Naive thymus-derived CD8-positive, alpha-beta T cell (primary cell): ENCODE measurements around the gene HTT. TPM values are rescaled to one million over a fixed set of nuclear protein-coding genes. Genes with fewer than 3 reads are reported as not detected.

Source experiments
- ATAC-seq, 2 donors: fragments of 150-1000 bp; cut with Tn5 transposase in 1 of 2; sonication (Bioruptor Pico), chemical (Tn5 transposase) in 1 of 2; 1 replicate in 1 of 2; 2 replicates in 1 of 2; pipeline ENCODE4 v1.10.0; 2021; ENCODE audit warnings: mild to moderate bottlenecking in 2 of 2, moderate library complexity in 2 of 2
- POLR2A ChIA-PET: fragments of 350-600 bp; sonication (Branson Sonifier 250); formaldehyde crosslinking; loops from one replicate; lab custom pipeline; 2021; ENCODE audit warnings: antibody characterized with exemption; lab: Charles Lee
- DNase-seq, 10 donors: peaks; one replicate each; pipeline versions ENCODE4 v3.0.0 to v3.0.0-alpha.2; 2020 to 2022
- H3K27ac Mint-ChIP-seq, 10 donors: one replicate each; pipeline ENCODE4 v1.8.0; 2020 to 2022; ENCODE audit warnings: mild to moderate bottlenecking in 10 of 10, mixed read lengths in 10 of 10, moderate library complexity in 4 of 10, inconsistent platforms in 1 of 10
- H3K27me3 Mint-ChIP-seq, 5 donors: one replicate each; pipeline ENCODE4 v1.8.0; 2021 to 2022; ENCODE audit warnings: mixed read lengths in 5 of 5
- H3K36me3 Mint-ChIP-seq, 3 donors: one replicate each; pipeline ENCODE4 v1.8.0; 2020 to 2022; ENCODE audit warnings: mixed read lengths in 3 of 3, mild to moderate bottlenecking in 2 of 3, inconsistent platforms in 1 of 3
- H3K4me1 Mint-ChIP-seq, 4 donors: one replicate each; pipeline ENCODE4 v1.8.0; 2021 to 2022; ENCODE audit warnings: mixed read lengths in 4 of 4
- H3K4me3 Mint-ChIP-seq, 10 donors: one replicate each; pipeline ENCODE4 v1.8.0; 2020 to 2022; ENCODE audit warnings: mild to moderate bottlenecking in 10 of 10, mixed read lengths in 10 of 10, moderate library complexity in 6 of 10, inconsistent platforms in 1 of 10
- H3K9me3 Mint-ChIP-seq, 9 donors: one replicate each; pipeline ENCODE4 v1.8.0; 2020 to 2022; ENCODE audit warnings: mixed read lengths in 9 of 9, mild to moderate bottlenecking in 3 of 9, inconsistent platforms in 1 of 9, moderate library complexity in 1 of 9
- polyA plus RNA-seq, 3 donors: library from polyadenylated mRNA; unstranded; fragments of 300-500 nt; fragmentation: Illumina TruSeq; gene quantifications; one replicate each; pipeline ENCODE4 v1.2.3, GENCODE V29; 2021
- total RNA-seq, 8 experiments: library from RNA in 2 of 8; stranded (reverse) in 2 of 8; gene quantifications; one replicate each; pipeline ENCODE4 v1.2.3 and lab custom pipeline; 2021 to 2026

HTT gene
- total and polyA plus RNA-seq, 5 experiments from 2014 or later: 2.2 to 64.6 (median 5.0) TPM

DNA sequence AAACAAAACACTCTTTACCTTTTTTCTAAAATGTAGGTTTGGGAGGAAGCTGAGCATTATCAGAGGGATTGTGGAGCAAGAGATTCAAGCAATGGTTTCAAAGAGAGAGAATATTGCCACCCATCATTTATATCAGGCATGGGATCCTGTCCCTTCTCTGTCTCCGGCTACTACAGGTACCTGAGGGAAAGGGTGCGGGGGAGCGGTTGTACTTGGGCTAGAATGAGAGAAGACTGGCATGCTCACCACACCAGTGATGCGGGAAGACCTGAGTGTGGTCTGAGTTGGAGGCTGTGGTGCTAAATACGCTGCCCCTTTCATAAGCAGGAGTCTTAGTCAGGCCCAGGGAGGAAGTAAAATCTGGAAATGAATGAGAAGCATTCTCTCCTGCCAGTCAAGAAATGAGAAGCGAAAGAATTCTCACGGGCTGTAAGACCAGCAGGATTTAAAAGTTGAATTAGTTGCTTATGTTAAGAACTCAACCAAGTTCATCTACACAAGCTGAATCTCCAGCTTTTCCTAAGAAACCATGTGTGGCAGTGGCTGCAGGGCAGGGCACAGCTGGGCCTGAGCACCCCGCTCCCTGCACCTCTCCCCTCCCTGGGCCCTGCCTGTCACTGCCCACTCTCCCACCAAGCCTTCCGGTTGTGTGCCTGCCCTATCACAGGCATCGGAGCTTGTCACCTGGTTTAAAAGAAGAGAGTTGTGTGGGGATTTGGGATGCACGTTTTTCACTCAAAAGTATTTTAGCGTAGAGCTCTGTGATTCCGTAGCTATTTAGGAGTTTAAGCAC lies 149.7 kb downstream of the HTT start:
- Mint-ChIP-seq H3K36me3 (peaks cover 9 to 75% (median 34%) of the 10 kb centered on the region in 3 donors), H3K27me3 (no peaks in the 10 kb centered on the region), H3K4me3 (no peak overlapping the region), H3K9me3 (no peaks in the 10 kb centered on the region), H3K27ac (peak overlapping the region in 3 of 10 donors; percentile 12 to 51 (median 19)), H3K4me1 (peaks cover 0 to 7% (median 3%) of the 10 kb centered on the region in 4 donors)
- POLR2A ChIA-PET: interaction anchor here (0.5 kb wide), 1 partner anchor 131 kb away, joined by 3 read pairs; no protein-coding TSS in a partner anchor
- no peak for ATAC-seq
- no peak for DNase-seq

DNA sequence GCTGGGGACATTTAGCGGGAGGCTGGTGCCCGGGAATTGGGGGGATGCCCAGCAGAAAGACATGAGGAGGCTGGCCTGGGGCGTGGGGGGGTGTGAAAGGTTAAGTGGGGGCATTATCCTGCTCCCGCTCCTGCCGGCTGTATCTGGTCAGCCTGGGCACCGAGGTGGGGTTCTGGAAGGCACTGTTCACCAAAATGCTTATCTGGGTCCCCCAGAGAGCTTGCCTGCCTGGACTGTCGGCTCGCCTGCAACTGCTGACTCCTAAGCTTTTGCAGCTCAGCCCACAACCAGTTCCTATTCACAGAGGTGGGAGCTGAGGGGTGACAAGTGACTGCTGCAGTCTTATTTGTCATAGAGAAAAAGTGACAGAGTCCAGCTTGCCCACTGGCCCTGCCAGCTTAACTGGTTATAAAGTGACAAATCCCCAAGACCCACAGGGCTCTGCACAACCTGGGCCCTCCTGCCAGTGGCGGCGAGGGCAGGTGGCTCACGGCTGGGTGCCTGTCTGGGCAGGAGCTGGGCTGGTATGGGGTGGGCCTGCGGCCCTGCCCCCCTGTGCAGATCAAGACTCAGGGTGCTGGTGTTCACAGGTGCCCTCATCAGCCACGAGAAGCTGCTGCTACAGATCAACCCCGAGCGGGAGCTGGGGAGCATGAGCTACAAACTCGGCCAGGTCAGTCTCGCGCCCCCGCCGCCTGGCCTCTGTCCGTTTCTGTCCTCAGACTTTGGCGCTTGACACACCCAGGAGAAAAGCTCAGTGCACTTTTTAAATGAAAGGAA lies 150.8 kb downstream of the HTT start:
- Mint-ChIP-seq H3K9me3 (no peaks in the 10 kb centered on the region), H3K36me3 (peaks cover 16 to 74% (median 36%) of the 10 kb centered on the region in 3 donors), H3K4me1 (peaks cover 0 to 7% (median 3%) of the 10 kb centered on the region in 4 donors), H3K27me3 (no peaks in the 10 kb centered on the region), H3K27ac (no peak overlapping the region), H3K4me3 (no peak overlapping the region)
- ATAC-seq (no peak), DNase-seq (no peak)
- POLR2A ChIA-PET: no interaction called here

DNA sequence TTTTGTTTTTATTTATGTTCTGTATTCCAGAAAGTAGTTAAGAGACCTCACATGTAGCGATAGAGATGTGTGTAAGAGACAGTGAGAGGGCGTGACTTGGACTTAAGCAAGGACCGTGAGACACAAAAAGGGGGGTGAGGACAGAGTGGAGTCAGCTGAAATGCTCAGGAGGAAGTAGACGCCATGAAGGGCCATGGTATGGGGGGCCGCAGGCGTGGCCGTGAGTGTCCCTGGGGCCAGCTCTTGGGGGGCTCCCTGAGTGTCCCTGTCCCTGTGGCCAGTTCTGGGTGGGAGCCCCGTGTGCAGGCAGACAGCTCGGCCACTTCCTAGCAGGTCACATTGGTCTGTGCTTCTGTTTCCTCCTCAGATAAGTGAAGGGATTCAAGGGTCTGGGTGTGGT lies 151.5 kb downstream of the HTT start:
- ATAC-seq (no peak), DNase-seq (peak in 1 of 10 donors; percentile 40)
- POLR2A ChIA-PET: interaction anchor here (1.2 kb wide), 1 partner anchor 14 kb away, joined by 4 read pairs; no protein-coding TSS in a partner anchor
- H3K4me1 Mint-ChIP-seq: peaks cover 0 to 7% (median 3%) of the 10 kb centered on the region in 4 donors
- H3K9me3 Mint-ChIP-seq: no peaks in the 10 kb centered on the region
- peak overlapping the region in 3 of 10 donors; percentile 3 to 42 (median 19) for H3K27ac Mint-ChIP-seq
- no peak overlapping the region for H3K4me3 Mint-ChIP-seq
- no peaks in the 10 kb centered on the region for H3K27me3 Mint-ChIP-seq
- H3K36me3 Mint-ChIP-seq: peaks cover 16 to 76% (median 38%) of the 10 kb centered on the region in 3 donors

DNA sequence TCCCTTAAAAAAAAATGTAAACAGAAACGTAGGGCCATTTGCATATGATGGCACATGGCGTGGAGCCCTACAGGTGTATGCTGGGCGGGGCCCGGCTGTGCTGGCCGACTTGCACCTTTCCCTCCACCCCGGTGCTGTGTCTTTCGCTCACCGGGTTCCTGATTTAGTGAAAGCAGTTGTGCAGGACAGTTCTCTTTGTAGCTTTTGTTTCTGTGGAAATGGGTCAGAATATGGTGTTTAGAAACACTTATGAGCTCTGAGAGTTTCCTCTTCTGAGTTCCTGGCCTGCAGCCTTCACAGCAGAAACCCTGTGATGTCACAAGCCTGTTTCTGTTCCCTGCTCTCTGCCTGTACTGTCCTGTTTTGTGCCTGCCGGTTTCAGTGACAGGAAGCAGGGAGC lies 152.0 kb downstream of the HTT start:
- peaks cover 0 to 7% (median under 1%) of the 10 kb centered on the region in 4 donors for H3K4me1 Mint-ChIP-seq
- H3K27ac Mint-ChIP-seq: peak overlapping the region in 1 of 10 donors; percentile 6
- POLR2A ChIA-PET: interaction anchor here (1.2 kb wide), 1 partner anchor 14 kb away, joined by 4 read pairs; no protein-coding TSS in a partner anchor
- ATAC-seq (no peak), DNase-seq (no peak)
- H3K27me3 Mint-ChIP-seq: no peaks in the 10 kb centered on the region
- H3K9me3 Mint-ChIP-seq: no peaks in the 10 kb centered on the region
- peaks cover 16 to 75% (median 35%) of the 10 kb centered on the region in 3 donors for H3K36me3 Mint-ChIP-seq
- H3K4me3 Mint-ChIP-seq: no peak overlapping the region

DNA sequence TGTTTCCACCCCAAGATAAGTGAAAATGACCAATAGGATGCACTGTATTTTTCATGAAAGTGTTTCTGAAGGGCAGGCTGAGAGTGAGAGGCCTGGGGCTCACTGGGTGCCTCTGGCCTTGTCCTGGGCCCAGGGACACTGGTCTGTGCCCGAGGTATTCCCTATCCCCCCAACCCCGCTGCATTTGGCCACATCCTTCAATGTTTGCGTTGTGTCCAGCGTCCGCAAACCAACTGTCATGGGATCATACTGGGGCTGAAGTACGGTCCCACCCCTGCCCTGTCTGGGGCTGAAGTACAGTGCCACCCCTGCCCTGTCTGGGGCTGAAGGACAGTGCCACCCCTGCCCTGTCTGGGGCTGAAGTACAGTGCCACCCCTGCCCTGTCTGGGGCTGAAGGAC lies 152.5 kb downstream of the HTT start:
- H3K36me3 Mint-ChIP-seq: peaks cover 16 to 75% (median 35%) of the 10 kb centered on the region in 3 donors
- no peaks in the 10 kb centered on the region for H3K9me3 Mint-ChIP-seq
- DNase-seq (no peak), ATAC-seq (no peak)
- POLR2A ChIA-PET: interaction anchor here (1.2 kb wide), 1 partner anchor 15 kb away, joined by 4 read pairs; no protein-coding TSS in a partner anchor
- H3K4me3 Mint-ChIP-seq: no peak overlapping the region
- peaks cover 0 to 7% (median 1%) of the 10 kb centered on the region in 4 donors for H3K4me1 Mint-ChIP-seq
- no peak overlapping the region for H3K27ac Mint-ChIP-seq
- no peaks in the 10 kb centered on the region for H3K27me3 Mint-ChIP-seq

DNA sequence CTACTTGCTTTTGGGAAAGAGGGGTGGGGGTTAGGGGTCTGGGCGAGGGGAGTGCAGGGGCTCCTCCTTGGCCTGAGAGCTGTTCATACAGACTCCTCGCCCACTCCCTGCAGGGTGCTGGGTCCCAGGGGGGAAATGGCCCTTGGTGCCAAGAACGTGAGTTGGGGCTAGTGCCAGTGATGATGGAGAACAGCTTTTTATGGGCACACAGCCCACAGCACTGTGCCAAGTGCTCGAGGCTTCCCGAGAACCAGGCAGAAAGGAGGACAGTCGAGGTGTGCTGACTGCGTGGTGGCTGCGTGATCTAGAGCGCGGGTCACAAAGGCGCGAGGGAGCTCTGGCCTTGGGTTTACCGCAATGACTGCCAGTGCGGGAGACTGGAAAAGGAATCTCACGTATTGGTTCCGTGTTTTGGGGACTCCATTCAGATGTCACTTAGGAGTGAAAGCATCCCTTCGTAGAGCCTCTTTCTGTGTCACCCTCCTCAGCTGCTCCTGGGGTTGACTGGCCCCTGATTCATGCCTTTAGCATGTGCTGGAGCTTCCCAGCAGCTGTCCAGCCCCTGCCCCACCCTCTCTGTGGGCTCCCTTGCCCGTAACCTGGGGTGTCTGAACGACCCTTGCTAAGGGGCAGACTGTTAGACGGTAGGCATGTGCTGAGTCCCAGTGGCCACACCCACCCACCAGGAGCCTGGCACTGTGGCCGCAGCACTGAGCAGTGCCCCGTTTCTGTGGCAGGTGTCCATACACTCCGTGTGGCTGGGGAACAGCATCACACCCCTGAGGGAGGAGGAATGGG lies 153.6 kb downstream of the HTT start:
- peaks cover 16 to 73% (median 36%) of the 10 kb centered on the region in 3 donors for H3K36me3 Mint-ChIP-seq
- peaks cover 0 to 7% (median 1%) of the 10 kb centered on the region in 4 donors for H3K4me1 Mint-ChIP-seq
- H3K27me3 Mint-ChIP-seq: no peaks in the 10 kb centered on the region
- no peaks in the 10 kb centered on the region for H3K9me3 Mint-ChIP-seq
- H3K4me3 Mint-ChIP-seq: no peak overlapping the region
- POLR2A ChIA-PET: no interaction called here
- DNase-seq: peak in 1 of 10 donors; percentile 31
- H3K27ac Mint-ChIP-seq: peak overlapping the region in 1 of 10 donors; percentile 11
- ATAC-seq: no peak

DNA sequence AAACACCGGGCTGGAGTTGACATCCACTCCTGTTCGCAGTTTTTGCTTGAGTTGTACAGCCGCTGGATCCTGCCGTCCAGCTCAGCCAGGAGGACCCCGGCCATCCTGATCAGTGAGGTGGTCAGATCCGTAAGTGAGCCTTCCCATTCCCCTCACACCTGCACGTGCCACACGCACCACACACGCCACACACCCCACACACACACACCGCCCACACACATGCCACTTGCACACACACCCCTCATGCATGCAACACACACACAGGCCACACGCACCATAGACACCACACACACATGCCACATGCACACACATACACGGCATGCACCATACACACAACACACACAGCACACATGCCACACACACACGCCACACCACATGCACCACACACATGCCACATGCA lies 154.4 kb downstream of the HTT start:
- ATAC-seq (no peak), DNase-seq (peak in 1 of 10 donors; percentile 36)
- Mint-ChIP-seq H3K27me3 (no peaks in the 10 kb centered on the region), H3K4me1 (peaks cover 0 to 4% (median 2%) of the 10 kb centered on the region in 4 donors), H3K9me3 (no peaks in the 10 kb centered on the region), H3K27ac (peak overlapping the region in 1 of 10 donors; percentile 82), H3K4me3 (no peak overlapping the region), H3K36me3 (peaks cover 12 to 70% (median 40%) of the 10 kb centered on the region in 3 donors)
- POLR2A ChIA-PET: no interaction called here

DNA sequence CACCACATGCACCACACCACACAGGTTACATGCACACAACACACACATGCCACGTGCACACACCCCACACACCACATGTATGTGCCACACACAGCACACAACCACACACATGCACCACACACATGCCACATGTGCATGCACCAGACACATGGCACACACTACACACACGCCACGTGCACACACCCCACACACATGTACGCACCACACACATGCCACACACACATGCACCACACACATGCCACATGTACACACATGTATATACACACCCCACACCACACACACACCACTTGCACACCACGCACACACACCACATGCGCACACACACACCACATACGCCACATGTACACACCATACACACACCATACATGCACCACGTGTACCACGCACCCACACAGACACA lies 154.8 kb downstream of the HTT start:
- H3K4me3 Mint-ChIP-seq: peak overlapping the region in 1 of 10 donors; percentile 61
- ATAC-seq (no peak), DNase-seq (no peak)
- peaks cover 0 to 4% (median 1%) of the 10 kb centered on the region in 4 donors for H3K4me1 Mint-ChIP-seq
- peaks cover 10 to 70% (median 40%) of the 10 kb centered on the region in 3 donors for H3K36me3 Mint-ChIP-seq
- H3K27ac Mint-ChIP-seq: peak overlapping the region in 2 of 10 donors; percentile 78 to 82
- POLR2A ChIA-PET: no interaction called here
- H3K9me3 Mint-ChIP-seq: no peaks in the 10 kb centered on the region
- H3K27me3 Mint-ChIP-seq: no peaks in the 10 kb centered on the region

DNA sequence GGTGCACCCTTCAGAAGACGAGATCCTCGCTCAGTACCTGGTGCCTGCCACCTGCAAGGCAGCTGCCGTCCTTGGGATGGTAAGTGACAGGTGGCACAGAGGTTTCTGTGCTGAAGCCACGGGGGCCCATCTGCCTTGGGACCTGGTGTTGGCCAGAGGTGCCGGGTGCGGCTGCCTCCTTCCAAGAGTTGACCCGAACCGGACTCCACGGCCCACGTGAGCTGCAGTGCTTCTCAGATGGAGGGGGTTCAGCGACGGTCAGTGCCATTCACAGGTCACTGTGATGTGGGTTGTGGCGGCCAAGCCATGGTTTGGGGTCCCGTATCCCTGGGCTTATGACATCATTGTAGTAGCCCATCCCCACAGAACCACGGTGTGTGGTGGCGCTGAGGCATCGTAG lies 155.5 kb downstream of the HTT start:
- POLR2A ChIA-PET: no interaction called here
- Mint-ChIP-seq H3K9me3 (no peaks in the 10 kb centered on the region), H3K4me3 (no peak overlapping the region), H3K36me3 (peaks cover 10 to 69% (median 34%) of the 10 kb centered on the region in 3 donors), H3K4me1 (peaks cover 0 to 6% (median 1%) of the 10 kb centered on the region in 4 donors), H3K27ac (no peak overlapping the region), H3K27me3 (no peaks in the 10 kb centered on the region)
- peak in 1 of 10 donors; percentile 40 for DNase-seq
- ATAC-seq: no peak

DNA sequence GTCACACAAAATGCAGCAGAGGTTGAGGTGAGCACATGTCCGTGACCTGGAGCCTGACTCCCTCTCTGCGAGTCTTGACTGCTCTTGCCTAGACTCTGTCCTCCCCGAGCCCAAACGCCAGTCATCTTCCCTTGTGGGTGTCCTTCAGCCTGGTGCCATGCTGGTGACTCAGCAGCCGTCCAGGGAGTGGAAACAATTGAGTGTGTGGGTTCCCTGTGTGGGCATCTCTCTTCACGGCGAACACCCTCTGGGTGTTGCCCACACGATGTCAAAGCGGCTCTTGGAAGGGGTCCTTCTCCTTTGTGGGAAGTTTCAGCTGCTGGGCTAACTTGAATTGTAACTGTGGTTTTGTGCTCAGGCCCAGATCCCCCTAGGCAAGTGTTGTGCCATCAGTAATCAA lies 157.0 kb downstream of the HTT start:
- Mint-ChIP-seq H3K9me3 (no peaks in the 10 kb centered on the region), H3K27me3 (no peaks in the 10 kb centered on the region), H3K27ac (peak overlapping the region in 1 of 10 donors; percentile 83), H3K36me3 (peaks cover 10 to 70% (median 35%) of the 10 kb centered on the region in 3 donors), H3K4me3 (no peak overlapping the region), H3K4me1 (peaks cover 0 to 6% (median 1%) of the 10 kb centered on the region in 4 donors)
- ATAC-seq (no peak), DNase-seq (peak in 1 of 10 donors; percentile 14)
- POLR2A ChIA-PET: no interaction called here

DNA sequence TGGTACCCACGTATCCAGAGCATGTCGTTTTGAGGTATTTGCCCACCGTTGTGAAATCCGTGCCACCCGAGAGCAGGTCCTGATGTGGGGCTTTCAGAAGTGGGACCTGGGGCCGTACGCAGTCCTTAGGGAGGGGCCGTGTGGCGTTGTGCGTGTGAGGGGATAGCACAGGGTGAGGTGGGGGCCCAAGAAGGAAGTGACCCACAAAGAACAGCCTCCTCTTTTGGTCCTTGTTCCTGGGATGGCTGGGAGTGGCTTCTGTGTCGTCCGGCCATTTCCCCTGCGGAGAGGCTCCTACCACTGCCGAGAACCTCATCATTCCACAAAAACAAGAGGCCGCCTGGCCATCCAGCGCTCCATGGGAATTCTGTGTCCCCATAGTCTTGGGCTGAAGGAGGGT lies 157.5 kb downstream of the HTT start:
- POLR2A ChIA-PET: no interaction called here
- DNase-seq (peak in 1 of 10 donors; percentile 19), ATAC-seq (no peak)
- no peak overlapping the region for H3K4me3 Mint-ChIP-seq
- no peaks in the 10 kb centered on the region for H3K27me3 Mint-ChIP-seq
- H3K36me3 Mint-ChIP-seq: peaks cover 10 to 70% (median 35%) of the 10 kb centered on the region in 3 donors
- peak overlapping the region in 1 of 10 donors; percentile 83 for H3K27ac Mint-ChIP-seq
- H3K9me3 Mint-ChIP-seq: no peaks in the 10 kb centered on the region
- peaks cover 0 to 6% (median 0%) of the 10 kb centered on the region in 4 donors for H3K4me1 Mint-ChIP-seq

DNA sequence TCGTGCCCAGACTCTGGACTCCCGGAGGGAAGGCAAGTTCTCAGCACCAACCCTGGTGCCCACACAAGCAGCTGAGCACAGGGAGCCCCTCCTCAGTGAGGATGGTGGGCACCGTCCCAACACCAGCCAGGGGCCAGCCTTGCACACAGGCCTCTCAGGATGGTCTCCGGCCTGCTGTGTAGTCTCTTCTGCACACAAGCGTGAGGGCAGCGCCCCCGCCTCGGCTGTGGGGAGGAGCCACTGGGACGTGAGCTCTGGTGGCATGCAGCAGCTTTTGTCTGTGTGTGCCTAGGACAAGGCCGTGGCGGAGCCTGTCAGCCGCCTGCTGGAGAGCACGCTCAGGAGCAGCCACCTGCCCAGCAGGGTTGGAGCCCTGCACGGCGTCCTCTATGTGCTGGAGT lies 158.4 kb downstream of the HTT start:
- Mint-ChIP-seq H3K27ac (no peak overlapping the region), H3K4me1 (peaks cover 0 to 6% (median 0%) of the 10 kb centered on the region in 4 donors), H3K9me3 (no peaks in the 10 kb centered on the region), H3K27me3 (no peaks in the 10 kb centered on the region), H3K36me3 (peaks cover 10 to 77% (median 35%) of the 10 kb centered on the region in 3 donors), H3K4me3 (no peak overlapping the region)
- DNase-seq: peak in 1 of 10 donors; percentile 54
- POLR2A ChIA-PET: no interaction called here
- ATAC-seq: no peak
